Kidney (tissue), 14 donors: ENCODE data around the gene IL3. TPM values are rescaled to one million over a fixed set of nuclear protein-coding genes. Genes with fewer than 3 reads are reported as not detected.

Source experiments
- DNase-seq, 5 donors: peaks; one replicate each; pipeline ENCODE4 v3.0.0-alpha.2; 2013 to 2020
- FAIRE-seq: peaks from 2 replicates; lab custom pipeline; 2012; peaks lifted over from hg19 to GRCh38; lab: Jason Lieb, UNC
- H3K27ac ChIP-seq, 2 donors: one replicate each; pipeline ENCODE4 v1.7.0; 2013; ENCODE audit warnings: low read depth in 2 of 2, low read length in 2 of 2, inconsistent platforms in 1 of 2
- H3K27me3 ChIP-seq: one replicate; pipeline ENCODE4 v1.7.1; 2013; ENCODE audit warnings: low read length, inconsistent platforms; ENCODE audit not compliant: control insufficient read depth, insufficient read depth
- H3K36me3 ChIP-seq, 3 donors: one replicate each; pipeline versions ENCODE4 v1.7.0 to v1.7.1; 2013; ENCODE audit warnings: low read length in 3 of 3, control low read depth in 1 of 3, inconsistent platforms in 1 of 3; ENCODE audit not compliant: insufficient read depth in 3 of 3, control insufficient read depth in 2 of 3
- H3K4me1 ChIP-seq, 3 donors: one replicate each; pipeline versions ENCODE4 v1.7.0 to v1.7.1; 2013; ENCODE audit warnings: low read length in 3 of 3, inconsistent platforms in 1 of 3, low read depth in 1 of 3; ENCODE audit not compliant: control insufficient read depth in 2 of 3, insufficient read depth in 2 of 3
- H3K4me3 ChIP-seq, 3 donors: one replicate each; pipeline versions ENCODE4 v1.7.0 to v1.8.1; 2013; ENCODE audit warnings: low read length in 3 of 3, control low read depth in 1 of 3, inconsistent platforms in 1 of 3
- H3K9ac ChIP-seq, 3 donors: one replicate each; pipeline versions ENCODE4 v1.7.0 to v1.7.1; 2013; ENCODE audit warnings: low read length in 3 of 3, control low read depth in 1 of 3, inconsistent platforms in 1 of 3
- H3K9me3 ChIP-seq, 3 donors: one replicate each; pipeline versions ENCODE4 v1.7.0 to v1.7.1; 2013; ENCODE audit warnings: low read length in 3 of 3, control low read depth in 1 of 3, inconsistent platforms in 1 of 3; ENCODE audit not compliant: control insufficient read depth in 2 of 3, insufficient read depth in 1 of 3
- CTCF ChIP-seq: IDR thresholded peaks from 3 replicates; pipeline ENCODE4 v1.5.1; 2012; ENCODE audit warnings: mild to moderate bottlenecking, moderate library complexity, borderline replicate concordance; ENCODE audit not compliant: insufficient read depth; ENCODE audit errors: extremely low read depth
- intact Hi-C: fragments of 100-400 bp; cut with DNase I; formaldehyde crosslinking; loops from one replicate; pipeline ENCODE4 v1.11.1; 2022
- polyA plus RNA-seq: library from polyadenylated mRNA; stranded (reverse); fragments of 350-450 nt; fragmentation: Illumina TruSeq; extraction: RNeasy Lipid Tissue Mini Kit (QIAGEN cat#74804); gene quantifications from one replicate; pipeline ENCODE4 v1.2.3, GENCODE V29; 2014; ENCODE audit warnings: low read depth, low replicate concordance; ENCODE audit not compliant: insufficient read depth
- total RNA-seq: library from RNA; stranded (reverse); fragmentation: NEBNext Ultra II Directional; extraction: Animal tissue kit (Norgen Biotek cat#: 25700); gene quantifications from one replicate; pipeline ENCODE4 v1.2.1, GENCODE V29; 2021
- donor health status: control.
- donor health status: control.
- donor health status: control.
- donor health status: control.
- donor health status: control.
- donor health status: DM: yes; HTN: yes; CAD: no.
- donor health status: Normal renal cell carcinoma (clear cell type).

The IL3 gene
- total and polyA plus RNA-seq, 2 donors from 2014 or later, result not detected

GRCh38 chr5:132087176-132087575 lies 26.7 kb downstream of the IL3 start:
- no peaks in the 10 kb centered on the region for H3K9me3 ChIP-seq
- no peaks in the 10 kb centered on the region for H3K4me1 ChIP-seq
- H3K9ac ChIP-seq, result no peak overlapping the region
- no peak for TF ChIP-seq CTCF
- FAIRE-seq, result no peak
- no peak overlapping the region for H3K27ac ChIP-seq
- no peaks in the 10 kb centered on the region for H3K36me3 ChIP-seq
- intact Hi-C loops, result no loop called here
- no peaks in the 10 kb centered on the region for H3K27me3 ChIP-seq
- DNase-seq, result no peak
- no peak overlapping the region for H3K4me3 ChIP-seq

- TF ChIP-seq CTCF, result no peak
- intact Hi-C loops, result no loop called here
- H3K4me1 ChIP-seq, result no peaks in the 10 kb centered on the region
- H3K27ac ChIP-seq, result no peak overlapping the region
- DNase-seq (no peak), FAIRE-seq (no peak)
- no peak overlapping the region for H3K9ac ChIP-seq
- H3K36me3 ChIP-seq, result no peaks in the 10 kb centered on the region
- H3K9me3 ChIP-seq, result no peaks in the 10 kb centered on the region
- no peaks in the 10 kb centered on the region for H3K27me3 ChIP-seq
- no peak overlapping the region for H3K4me3 ChIP-seq
These were observed 27.2 kb downstream of the IL3 start for GRCh38 chr5:132087661-132088060.

GRCh38 chr5:132089363-132089762 lies 28.9 kb downstream of the IL3 start:
- DNase-seq (no peak), FAIRE-seq (no peak)
- H3K9me3 ChIP-seq, result no peaks in the 10 kb centered on the region
- H3K4me3 ChIP-seq, result no peak overlapping the region
- no peaks in the 10 kb centered on the region for H3K27me3 ChIP-seq
- no peaks in the 10 kb centered on the region for H3K4me1 ChIP-seq
- H3K36me3 ChIP-seq, result no peaks in the 10 kb centered on the region
- no peak overlapping the region for H3K27ac ChIP-seq
- intact Hi-C loops, result no loop called here
- H3K9ac ChIP-seq, result no peak overlapping the region
- TF ChIP-seq CTCF, result no peak

- Histone ChIP-seq H3K4me1 (no peaks in the 10 kb centered on the region), H3K4me3 (no peak overlapping the region), H3K9me3 (no peaks in the 10 kb centered on the region), H3K9ac (no peak overlapping the region), H3K27me3 (no peaks in the 10 kb centered on the region), H3K27ac (no peak overlapping the region), H3K36me3 (no peaks in the 10 kb centered on the region)
- no peak for DNase-seq
- intact Hi-C loops, result no loop called here
- no peak for FAIRE-seq
- no peak for TF ChIP-seq CTCF
These were observed 29.7 kb downstream of the IL3 start for GRCh38 chr5:132090107-132090506.
